Measurements from ENCODE around the gene PCK2.

Gene PCK2

DNA sequence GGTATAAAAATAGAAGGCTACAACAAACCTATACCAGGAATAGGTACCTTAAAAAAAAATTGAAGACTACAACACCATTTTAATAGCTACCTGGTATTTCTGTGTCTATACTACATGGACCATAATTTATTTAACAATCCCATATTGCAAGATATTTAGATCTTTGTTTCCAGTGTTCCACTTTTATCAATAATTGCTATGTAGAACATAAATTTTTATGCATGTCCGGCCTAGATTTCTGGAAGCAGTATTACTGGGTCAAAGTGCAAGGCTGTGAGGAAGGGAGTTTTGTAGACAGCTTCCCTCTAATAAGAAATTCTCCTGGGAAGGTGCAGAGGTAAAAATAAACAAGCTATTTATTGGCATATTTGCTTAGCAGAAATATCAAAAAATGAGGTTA lies 16.4 kb downstream of the PCK2 start:
- no peak for TF ChIP-seq CTCF (IDR thresholded peaks at IDR 0.05; ENCODE audit: low read depth, low read length)
- DNase-seq (ENCODE audit: extremely low read depth, low read depth) = no peak

- no peak for DNase-seq (ENCODE audit: extremely low read depth, low read depth)
- TF ChIP-seq CTCF (IDR thresholded peaks at IDR 0.05; ENCODE audit: low read depth, low read length) = no peak
Measured at GRCh38 chr14:24113379-24113800, 19.3 kb downstream of the PCK2 start.

GRCh38 chr14:24113801-24114531 lies 19.9 kb downstream of the PCK2 start:
- no peak for TF ChIP-seq CTCF (IDR thresholded peaks at IDR 0.05; ENCODE audit: low read depth, low read length)
- DNase-seq (ENCODE audit: extremely low read depth, low read depth) = peak; percentile 53

- no peak for TF ChIP-seq CTCF (IDR thresholded peaks at IDR 0.05; ENCODE audit: low read depth, low read length)
- DNase-seq (ENCODE audit: extremely low read depth, low read depth) = peak; percentile 99
Measured at GRCh38 chr14:24114532-24115421, 20.7 kb downstream of the PCK2 start, which contains the start of the genes DCAF11 and NRL. DCAF11 (plus strand) TSS chr14:24114777; CDS start chr14:24115595, 818 bp downstream. NRL (minus strand) TSS chr14:24114949; CDS start chr14:24082848, 32,101 bp downstream.

DNA sequence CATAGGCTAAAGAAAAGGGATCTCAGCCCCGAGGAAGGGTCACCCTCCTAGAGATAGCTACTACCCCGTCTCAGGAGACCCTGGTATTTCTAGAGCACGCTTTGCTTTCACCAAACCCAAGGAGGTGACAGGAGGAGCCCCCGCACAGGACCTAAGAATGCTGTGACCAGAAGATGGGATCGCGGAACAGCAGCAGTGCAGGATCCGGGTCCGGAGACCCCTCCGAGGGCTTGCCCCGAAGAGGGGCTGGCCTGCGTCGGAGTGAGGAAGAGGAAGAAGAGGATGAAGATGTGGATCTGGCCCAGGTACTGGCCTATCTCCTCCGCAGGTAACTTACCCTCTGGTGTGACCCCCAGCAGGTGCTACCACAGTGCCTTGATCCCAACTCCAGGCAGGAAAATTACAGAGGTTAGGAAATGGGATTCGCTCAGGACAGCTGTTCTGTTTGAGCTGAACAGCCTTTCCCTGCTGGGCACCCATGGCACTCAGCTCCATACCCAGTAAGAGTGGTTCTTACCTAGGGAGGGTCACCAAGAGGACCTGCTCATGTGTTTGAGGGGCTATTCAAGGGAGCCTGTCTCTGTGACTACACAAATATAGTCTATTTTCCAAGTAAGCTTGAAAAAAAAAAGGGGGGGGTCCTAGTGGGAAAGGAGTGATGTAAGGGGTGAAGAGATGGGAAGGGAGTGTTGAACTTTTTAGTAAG lies 21.5 kb downstream of the PCK2 start:
- TF ChIP-seq CTCF (IDR thresholded peaks at IDR 0.05; ENCODE audit: low read depth, low read length) = no peak
- no peak for DNase-seq (ENCODE audit: extremely low read depth, low read depth)

DNA sequence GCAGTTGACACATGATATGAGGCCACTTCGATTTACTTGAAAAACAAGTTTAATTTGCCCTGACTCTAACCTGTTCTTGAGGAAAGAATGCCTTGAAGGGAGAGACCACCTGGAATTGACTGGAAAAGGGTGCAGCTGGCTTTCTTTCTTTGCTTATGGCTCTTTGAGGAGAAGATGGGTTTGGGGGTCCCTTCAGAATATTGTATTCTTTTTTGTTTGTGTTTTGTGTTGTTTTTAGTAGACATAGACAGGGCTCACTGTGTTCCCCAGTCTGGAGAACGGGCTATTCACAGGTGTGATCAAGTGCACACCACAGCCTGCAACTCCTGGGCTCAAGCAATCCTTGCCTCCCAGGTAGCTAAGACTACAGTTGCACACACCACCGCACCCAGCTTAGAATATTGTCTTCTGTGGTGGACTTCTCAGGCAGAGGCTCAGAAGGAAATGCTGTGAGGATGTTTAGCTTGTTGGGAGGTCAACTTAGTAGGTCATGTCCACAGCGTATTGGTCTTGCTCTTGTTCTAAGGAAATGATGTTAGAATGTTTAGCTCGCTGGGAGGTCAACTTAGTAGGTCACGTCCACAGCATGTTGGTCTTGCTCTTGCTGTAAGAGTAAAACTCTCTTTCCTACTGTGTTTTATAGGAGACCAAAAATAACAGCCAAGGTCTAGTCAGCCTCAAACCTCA lies 22.2 kb downstream of the PCK2 start:
- TF ChIP-seq CTCF (IDR thresholded peaks at IDR 0.05; ENCODE audit: low read depth, low read length) = no peak
- DNase-seq (ENCODE audit: extremely low read depth, low read depth) = no peak

Measured in AG09319 (cell line).